Upper lobe of left lung (tissue), 6 donors: Measurements from ENCODE around the gene GJC1. TPM values are rescaled to one million over a fixed set of nuclear protein-coding genes. Genes with fewer than 3 reads are reported as not detected.
A peak's percentile ranks its signal among the peaks of the same experiment; 100 is the strongest.
"Not testable (repeated sequence)": the region's sequence is repeated elsewhere in the genome, so short reads cannot be mapped to it uniquely, and the experiment has no call there.

Experiments used
- ATAC-seq, 2 donors: fragments of 200-7000 bp; cut with Tn5 transposase; one replicate each; pipeline ENCODE4 v1.9.1; 2022; ENCODE audit warnings: mild to moderate bottlenecking in 2 of 2, moderate library complexity in 2 of 2; ENCODE audit not compliant: low FRiP score in 2 of 2
- DNase-seq, 2 donors: peaks; one replicate each; pipeline ENCODE4 v3.0.0-alpha.2; 2019 to 2020
- H3K27ac ChIP-seq, 4 donors: fragments of 200-600 bp; sonication (generic); one replicate each; pipeline ENCODE4 v1.5.1; 2016 to 2019
- H3K27me3 ChIP-seq, 4 donors: fragments of 200-600 bp; sonication (generic); one replicate each; pipeline ENCODE4 v1.5.1; 2017 to 2019
- H3K36me3 ChIP-seq, 4 donors: fragments of 200-600 bp; sonication (generic); one replicate each; pipeline ENCODE4 v1.5.1; 2016 to 2019
- H3K4me1 ChIP-seq, 4 donors: fragments of 200-600 bp; sonication (generic); one replicate each; pipeline ENCODE4 v1.5.1; 2018 to 2019
- H3K4me3 ChIP-seq, 4 donors: fragments of 200-600 bp; sonication (generic); one replicate each; pipeline ENCODE4 v1.5.1; 2017 to 2019; ENCODE audit warnings: mild to moderate bottlenecking in 2 of 4, moderate library complexity in 1 of 4
- H3K9me3 ChIP-seq, 4 donors: fragments of 200-600 bp; sonication (generic); one replicate each; pipeline ENCODE4 v1.5.1; 2018 to 2019
- CTCF ChIP-seq, 6 experiments: fragments of 450-650 bp in 4 of 6; fragments of 200-600 bp in 2 of 6; sonication (generic) in 2 of 6; IDR thresholded peaks; one replicate each; pipeline ENCODE4 v1.5.1; 2016 to 2019; ENCODE audit warnings: antibody characterized with exemption in 6 of 6
- EP300 ChIP-seq, 4 donors: sonication (generic); formaldehyde crosslinking; IDR thresholded peaks; one replicate each; pipeline ENCODE4 v1.5.1; 2017; ENCODE audit warnings: antibody characterized with exemption in 4 of 4, control low read depth in 2 of 4
- POLR2A ChIP-seq, 4 donors: fragments of 450-650 bp; IDR thresholded peaks; one replicate each; pipeline ENCODE4 v1.5.1; 2016 to 2017; ENCODE audit warnings: antibody characterized with exemption in 4 of 4, mild to moderate bottlenecking in 2 of 4
- POLR2AphosphoS5 ChIP-seq, 2 donors: sonication (generic); formaldehyde crosslinking; IDR thresholded peaks; one replicate each; pipeline ENCODE4 v1.5.1; 2017; ENCODE audit warnings: antibody characterized with exemption in 2 of 2
- WGBS, 2 donors: methylation state at CpG; one replicate each; pipeline ENCODE4 v1.1.5; 2017 to 2018; 5-methylcytosine and 5-hydroxymethylcytosine counted together
- total RNA-seq, 6 donors: library from RNA; depleted of rRNA in 4 of 6; stranded (reverse); fragments of >200 nt in 4 of 6; gene quantifications; one replicate each; pipeline versions ENCODE4 v1.1.0 to v1.2.1, GENCODE V29; 2016 to 2021
- donor health status: DM: no; HTN: no; CAD: no; lungs with moderate emphysema.
- donor health status: DM: no; HTN: yes; CAD: no; lungs with severe emphysema.

GJC1 gene
- total RNA-seq, 6 donors from 2014 or later = 4.2 to 14.8 (median 8.6) TPM

DNA sequence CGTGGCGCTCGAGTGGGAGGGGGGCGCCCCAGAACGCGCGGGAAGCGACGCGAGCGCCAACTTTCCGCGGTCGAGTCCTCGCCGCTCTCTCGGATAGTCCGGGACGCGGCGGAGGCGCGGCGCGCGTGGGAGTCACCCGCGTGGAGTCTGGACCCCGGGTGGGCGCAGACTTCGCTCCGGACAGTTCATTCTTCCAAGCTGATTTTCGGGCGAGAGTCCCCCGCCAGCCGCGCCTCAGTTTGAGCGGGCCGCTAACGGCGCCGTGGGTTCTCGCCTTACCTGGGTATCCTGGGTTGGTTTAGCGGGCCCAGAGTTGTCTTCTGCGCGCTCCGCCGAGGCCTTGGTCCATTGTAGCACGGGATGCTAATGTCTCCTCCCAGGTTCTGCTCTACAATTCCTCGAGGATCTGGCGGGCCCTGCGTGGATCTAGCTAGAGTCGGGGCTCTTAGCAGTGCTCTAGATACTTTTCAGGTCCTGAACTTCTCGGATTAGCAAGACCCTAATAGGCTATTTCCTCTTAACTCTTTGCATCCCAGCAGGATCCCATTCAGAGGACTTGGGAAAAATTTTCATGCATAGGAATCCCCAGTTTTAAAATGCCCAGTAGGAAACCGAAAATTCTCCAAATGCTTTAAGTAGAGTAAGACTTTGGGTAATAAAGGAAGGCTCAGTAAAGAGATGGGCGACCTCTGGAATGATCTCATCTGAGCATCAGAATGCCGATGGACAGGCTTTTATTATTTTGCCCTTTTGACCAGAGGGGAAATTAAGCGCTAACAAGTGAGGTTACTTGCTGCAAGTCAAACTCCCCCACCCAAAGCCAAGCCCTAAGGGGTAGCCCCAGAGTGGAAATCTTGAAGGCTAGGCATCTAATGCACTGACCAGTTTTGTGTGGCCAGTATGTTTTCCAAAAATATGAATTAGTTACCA is 537 bp upstream of the GJC1 start:
- ATAC-seq = peak in 1 of 2 donors; percentile 7
- H3K9me3 ChIP-seq = no peaks in the 10 kb centered on the region
- peaks cover 0 to 33% (median 8%) of the 10 kb centered on the region in 4 donors for H3K27me3 ChIP-seq
- H3K4me3 ChIP-seq = peak overlapping the region; percentile 42 to 67 (median 52)
- TF ChIP-seq POLR2AphosphoS5 (IDR thresholded peaks at IDR 0.05) (no peak), POLR2A (IDR thresholded peaks at IDR 0.05) (no peak), CTCF (IDR thresholded peaks at IDR 0.05) (no peak), EP300 (IDR thresholded peaks at IDR 0.05) (no peak)
- H3K4me1 ChIP-seq = peaks cover 9 to 26% (median 15%) of the 10 kb centered on the region in 4 donors
- peak overlapping the region; percentile 58 to 85 (median 76) for H3K27ac ChIP-seq
- WGBS, 2 donors = 11 to 31% methylated on average over 8 to 26 of the region's 58 CpGs
- no peaks in the 10 kb centered on the region for H3K36me3 ChIP-seq
- DNase-seq = peak in 1 of 2 donors; percentile 85

DNA sequence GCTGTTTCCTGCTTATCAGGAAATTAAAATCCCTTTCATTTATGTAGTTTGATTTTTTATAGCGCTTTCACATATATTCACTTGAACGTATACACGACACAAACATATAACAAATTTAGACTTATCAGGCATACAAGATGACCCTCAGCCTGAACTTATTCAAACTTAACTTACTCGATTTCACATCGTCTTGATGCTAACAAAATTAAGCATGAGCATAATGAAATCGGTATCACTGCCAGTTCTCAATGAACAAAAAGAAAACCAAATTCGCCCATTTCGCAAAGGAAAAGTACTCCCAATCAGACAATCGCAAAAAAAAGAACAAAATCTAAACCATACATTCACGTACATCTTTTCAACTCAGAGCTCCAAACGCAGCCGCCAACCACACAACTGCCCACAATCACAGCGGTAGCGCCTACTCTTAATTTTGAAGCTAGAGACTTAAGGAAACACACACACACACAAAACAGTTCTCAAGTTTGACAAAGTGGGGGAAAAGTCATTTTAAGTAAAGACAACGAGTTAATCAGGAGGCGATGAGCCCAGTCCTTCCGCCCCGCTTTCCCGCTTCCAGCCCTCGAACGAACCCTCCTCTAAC is 1.1 kb downstream of the GJC1 start:
- Histone ChIP-seq H3K4me1 (peaks cover 9 to 26% (median 15%) of the 10 kb centered on the region in 4 donors), H3K4me3 (peak overlapping the region; percentile 30 to 67 (median 50)), H3K9me3 (no peaks in the 10 kb centered on the region), H3K27me3 (peaks cover 0 to 33% (median 8%) of the 10 kb centered on the region in 4 donors), H3K27ac (peak overlapping the region; percentile 71 to 85 (median 80)), H3K36me3 (no peaks in the 10 kb centered on the region)
- WGBS, 2 donors = 3 to 7% methylated on average over 17 to 21 of the region's 21 CpGs
- ATAC-seq (no peak), DNase-seq (no peak)
- TF ChIP-seq EP300 (IDR thresholded peaks at IDR 0.05) = no peak
- TF ChIP-seq POLR2AphosphoS5 (IDR thresholded peaks at IDR 0.05) = no peak
- TF ChIP-seq POLR2A (IDR thresholded peaks at IDR 0.05) = no peak
- TF ChIP-seq CTCF (IDR thresholded peaks at IDR 0.05) = no peak

- 54 to 65% methylated on average over 1 of the region's 1 CpG for WGBS, 2 donors
- ATAC-seq = no peak
- Histone ChIP-seq H3K4me3 (peak overlapping the region in 1 of 4 donors; percentile 42), H3K4me1 (peaks cover 9 to 26% (median 15%) of the 10 kb centered on the region in 4 donors), H3K27me3 (peaks cover 0 to 33% (median 8%) of the 10 kb centered on the region in 4 donors), H3K9me3 (no peaks in the 10 kb centered on the region), H3K27ac (no peak overlapping the region), H3K36me3 (no peaks in the 10 kb centered on the region)
- TF ChIP-seq POLR2A (IDR thresholded peaks at IDR 0.05) = no peak
- TF ChIP-seq EP300 (IDR thresholded peaks at IDR 0.05) = no peak
- no peak for TF ChIP-seq POLR2AphosphoS5 (IDR thresholded peaks at IDR 0.05)
- no peak for TF ChIP-seq CTCF (IDR thresholded peaks at IDR 0.05)
- DNase-seq = no peak
Measured at GRCh38 chr17:44827863-44828262, 2.2 kb downstream of the GJC1 start.

DNA sequence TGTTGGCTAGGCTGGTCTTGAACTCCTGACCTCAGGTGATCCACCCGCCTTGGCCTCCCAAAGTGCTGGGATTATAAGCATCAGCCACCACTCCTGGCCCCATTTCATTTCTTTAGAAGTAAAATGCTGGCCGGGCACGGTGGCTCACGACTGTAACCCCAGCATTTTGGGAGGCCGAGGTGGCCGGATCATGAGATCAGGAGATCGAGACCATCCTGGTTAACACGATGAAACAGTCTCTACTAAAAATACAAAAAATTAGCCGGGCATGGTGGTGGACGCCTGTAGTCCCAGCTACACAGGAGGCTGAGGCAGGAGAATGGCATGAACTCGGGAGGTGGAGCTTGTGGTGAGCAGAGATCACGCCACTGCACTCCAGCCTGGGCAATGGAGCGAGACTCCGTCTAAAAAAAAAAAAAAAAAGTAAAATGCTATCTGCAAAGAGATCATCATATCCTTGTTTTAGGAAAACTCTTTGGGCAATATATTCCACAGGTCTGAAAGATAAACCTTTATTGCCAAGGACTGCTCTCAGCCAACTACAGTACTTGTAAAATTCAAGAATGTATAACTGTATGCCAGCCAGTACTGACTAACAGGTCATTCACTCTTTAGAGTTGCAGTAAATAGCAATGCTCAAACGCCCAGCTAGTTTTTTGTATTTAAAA is 3.8 kb downstream of the GJC1 start:
- Histone ChIP-seq H3K27ac (no peak overlapping the region), H3K4me1 (peaks cover 9 to 26% (median 15%) of the 10 kb centered on the region in 4 donors), H3K36me3 (no peaks in the 10 kb centered on the region), H3K4me3 (no peak overlapping the region), H3K9me3 (no peaks in the 10 kb centered on the region), H3K27me3 (peaks cover 0 to 30% (median 7%) of the 10 kb centered on the region in 4 donors)
- no peak for DNase-seq
- no peak for TF ChIP-seq CTCF (IDR thresholded peaks at IDR 0.05)
- TF ChIP-seq POLR2A (IDR thresholded peaks at IDR 0.05) = no peak
- no peak for TF ChIP-seq POLR2AphosphoS5 (IDR thresholded peaks at IDR 0.05)
- no peak for TF ChIP-seq EP300 (IDR thresholded peaks at IDR 0.05)
- 90 to 91% methylated on average over 15 of the region's 15 CpGs for WGBS, 2 donors
- no peak for ATAC-seq

DNA sequence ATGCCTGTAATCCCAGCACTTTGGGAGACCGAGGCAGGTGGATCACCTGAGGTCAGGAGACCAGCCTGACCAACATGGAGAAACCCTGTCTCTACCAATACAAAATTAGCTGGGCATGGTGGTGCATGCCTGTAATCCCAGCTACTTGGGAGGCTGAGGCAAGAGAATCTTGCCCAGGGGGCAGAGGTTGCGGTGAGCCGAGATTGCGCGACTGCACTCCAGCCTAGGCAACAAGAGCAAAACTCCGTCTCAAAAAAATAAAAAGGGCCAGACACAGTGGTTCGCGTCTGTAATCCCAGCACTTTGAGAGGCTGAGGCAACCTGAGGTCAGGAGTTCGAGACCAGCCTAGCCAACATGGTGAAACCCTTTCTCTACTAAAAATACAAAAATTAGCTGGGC is 4.9 kb downstream of the GJC1 start:
- peaks cover 0 to 23% (median 7%) of the 10 kb centered on the region in 4 donors for H3K27me3 ChIP-seq

More for the DNA sequence above, 4.9 kb downstream of the GJC1 start:
- H3K9me3 ChIP-seq, H3K4me3 ChIP-seq, H3K27ac ChIP-seq, ATAC-seq, H3K36me3 ChIP-seq, DNase-seq: not testable (repeated sequence)
- H3K4me1 ChIP-seq = peaks cover 5 to 27% (median 10%) of the 10 kb centered on the region in 4 donors
- WGBS, 2 donors = 93 to 98% methylated on average over 9 of the region's 9 CpGs
